MM.1S (cell line): ENCODE data around the gene TMEM178B.

Source experiments
- DNase-seq: peaks from one replicate; pipeline ENCODE4 v3.0.0-alpha.2; 2015
- H2AFZ ChIP-seq: fragments of 300-600 bp; sonication (generic); 2 replicates; pipeline ENCODE4 v1.6.0; 2016; ENCODE audit warnings: antibody characterized with exemption, low read length
- H3F3A ChIP-seq: fragments of 300-600 bp; sonication (generic); 2 replicates; pipeline ENCODE4 v1.6.1; 2016; ENCODE audit warnings: mild to moderate bottlenecking, antibody characterized with exemption, low read length, moderate library complexity, mixed read lengths; ENCODE audit not compliant: insufficient read depth
- H3K27ac ChIP-seq: fragments of 300-600 bp; sonication (generic); 2 replicates; pipeline ENCODE4 v1.5.1; 2016; ENCODE audit warnings: mild to moderate bottlenecking, low read length
- H3K27me3 ChIP-seq: fragments of 300-600 bp; sonication (generic); replicated peaks from 2 replicates; pipeline ENCODE4 v1.6.0; 2016; ENCODE audit warnings: low read length; ENCODE audit not compliant: insufficient read depth
- H3K36me3 ChIP-seq: fragments of 300-600 bp; sonication (generic); replicated peaks from 2 replicates; pipeline ENCODE4 v1.6.1; 2016; ENCODE audit warnings: mild to moderate bottlenecking, low read length, mixed read lengths; ENCODE audit not compliant: insufficient read depth
- H3K4me1 ChIP-seq: fragments of 300-600 bp; sonication (generic); 2 replicates; pipeline ENCODE4 v1.6.1; 2016; ENCODE audit warnings: low read length, mixed read lengths
- H3K4me2 ChIP-seq: fragments of 300-600 bp; sonication (generic); 2 replicates; pipeline ENCODE4 v1.6.0; 2016; ENCODE audit warnings: low read depth, low read length
- H3K4me3 ChIP-seq: fragments of 300-600 bp; sonication (generic); 2 replicates; pipeline ENCODE4 v1.5.1; 2016; ENCODE audit warnings: low read length, mixed read lengths
- H3K79me2 ChIP-seq: fragments of 300-600 bp; sonication (generic); 2 replicates; pipeline ENCODE4 v1.6.1; 2016; ENCODE audit warnings: mixed run types, low read length, mixed read lengths
- H3K9ac ChIP-seq: fragments of 300-600 bp; sonication (generic); 2 replicates; pipeline ENCODE4 v1.6.1; 2016; ENCODE audit warnings: low read length, mixed read lengths
- H3K9me2 ChIP-seq: fragments of 300-600 bp; sonication (generic); replicated peaks from 2 replicates; pipeline ENCODE4 v1.6.1; 2016; ENCODE audit warnings: mild to moderate bottlenecking, low read length, mixed read lengths; ENCODE audit not compliant: insufficient read depth
- H3K9me3 ChIP-seq: fragments of 300-600 bp; sonication (generic); replicated peaks from 2 replicates; pipeline ENCODE4 v1.6.1; 2016; ENCODE audit warnings: mild to moderate bottlenecking, low read length, mixed read lengths; ENCODE audit not compliant: insufficient read depth
- H4K20me1 ChIP-seq: fragments of 300-600 bp; sonication (generic); 2 replicates; pipeline ENCODE4 v1.6.1; 2016; ENCODE audit warnings: mild to moderate bottlenecking, low read length, moderate library complexity, mixed read lengths; ENCODE audit not compliant: insufficient read depth
- EZH2 ChIP-seq: fragments of 300-600 bp; sonication (generic); optimal IDR thresholded peaks from 2 replicates; pipeline ENCODE3; 2017; ENCODE audit warnings: low read depth, mild to moderate bottlenecking, antibody characterized with exemption, low read length, mixed read lengths
- EZH2phosphoT487 ChIP-seq: fragments of 300-600 bp; sonication (generic); IDR thresholded peaks from 2 replicates; pipeline ENCODE4 v1.6.1; 2018; ENCODE audit warnings: antibody characterized with exemption, low read length
- TF ChIP-seq, protein P1 (sequence below): fragments of 300-600 bp; sonication (generic); IDR thresholded peaks from 2 replicates; pipeline ENCODE4 v1.5.1; 2016; ENCODE audit warnings: antibody characterized with exemption, low read length, mixed read lengths

The TMEM178B gene

DNA sequence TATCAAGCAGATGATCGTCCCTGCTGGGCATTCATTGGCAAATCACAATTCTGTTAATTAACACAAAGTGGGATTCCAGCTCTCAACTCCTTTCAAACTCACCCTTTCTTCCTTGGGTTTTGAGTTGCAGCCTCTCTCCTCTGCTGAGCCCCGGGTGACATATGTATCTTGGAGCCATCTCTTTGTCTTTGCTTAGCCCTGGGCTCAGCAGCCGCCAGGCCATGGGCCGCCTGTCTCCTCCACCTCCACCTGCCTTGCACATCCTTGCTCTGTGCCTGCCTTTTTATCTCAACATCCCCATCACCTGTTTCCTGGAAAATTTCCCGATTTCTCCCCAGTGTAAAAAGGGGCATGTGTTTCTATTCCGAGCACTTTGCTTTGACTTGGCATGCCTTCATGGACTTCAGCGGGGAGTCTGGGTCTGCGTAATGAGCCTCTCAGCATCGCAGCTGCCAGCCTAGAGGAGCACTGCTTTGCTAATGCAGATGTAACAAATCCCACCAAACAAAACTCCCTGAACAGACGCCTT lies 336.0 kb downstream of the TMEM178B start:
- Histone ChIP-seq H3K4me3 (no peak overlapping the region), H3K27ac (no peak overlapping the region), H3F3A (no peaks in the 10 kb centered on the region), H3K9me3 (no peaks in the 10 kb centered on the region), H3K79me2 (no peaks in the 10 kb centered on the region), H3K9ac (no peak overlapping the region), H2AFZ (no peak overlapping the region), H3K4me2 (no peak overlapping the region), H3K9me2 (no peaks in the 10 kb centered on the region), H3K27me3 (no peaks in the 10 kb centered on the region), H3K4me1 (no peaks in the 10 kb centered on the region), H4K20me1 (no peaks in the 10 kb centered on the region), H3K36me3 (no peaks in the 10 kb centered on the region)
- no peak for TF ChIP-seq EZH2
- TF ChIP-seq, protein P1, sequence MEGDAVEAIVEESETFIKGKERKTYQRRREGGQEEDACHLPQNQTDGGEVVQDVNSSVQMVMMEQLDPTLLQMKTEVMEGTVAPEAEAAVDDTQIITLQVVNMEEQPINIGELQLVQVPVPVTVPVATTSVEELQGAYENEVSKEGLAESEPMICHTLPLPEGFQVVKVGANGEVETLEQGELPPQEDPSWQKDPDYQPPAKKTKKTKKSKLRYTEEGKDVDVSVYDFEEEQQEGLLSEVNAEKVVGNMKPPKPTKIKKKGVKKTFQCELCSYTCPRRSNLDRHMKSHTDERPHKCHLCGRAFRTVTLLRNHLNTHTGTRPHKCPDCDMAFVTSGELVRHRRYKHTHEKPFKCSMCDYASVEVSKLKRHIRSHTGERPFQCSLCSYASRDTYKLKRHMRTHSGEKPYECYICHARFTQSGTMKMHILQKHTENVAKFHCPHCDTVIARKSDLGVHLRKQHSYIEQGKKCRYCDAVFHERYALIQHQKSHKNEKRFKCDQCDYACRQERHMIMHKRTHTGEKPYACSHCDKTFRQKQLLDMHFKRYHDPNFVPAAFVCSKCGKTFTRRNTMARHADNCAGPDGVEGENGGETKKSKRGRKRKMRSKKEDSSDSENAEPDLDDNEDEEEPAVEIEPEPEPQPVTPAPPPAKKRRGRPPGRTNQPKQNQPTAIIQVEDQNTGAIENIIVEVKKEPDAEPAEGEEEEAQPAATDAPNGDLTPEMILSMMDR = no peak
- TF ChIP-seq EZH2phosphoT487 = no peak
- no peak for DNase-seq

DNA sequence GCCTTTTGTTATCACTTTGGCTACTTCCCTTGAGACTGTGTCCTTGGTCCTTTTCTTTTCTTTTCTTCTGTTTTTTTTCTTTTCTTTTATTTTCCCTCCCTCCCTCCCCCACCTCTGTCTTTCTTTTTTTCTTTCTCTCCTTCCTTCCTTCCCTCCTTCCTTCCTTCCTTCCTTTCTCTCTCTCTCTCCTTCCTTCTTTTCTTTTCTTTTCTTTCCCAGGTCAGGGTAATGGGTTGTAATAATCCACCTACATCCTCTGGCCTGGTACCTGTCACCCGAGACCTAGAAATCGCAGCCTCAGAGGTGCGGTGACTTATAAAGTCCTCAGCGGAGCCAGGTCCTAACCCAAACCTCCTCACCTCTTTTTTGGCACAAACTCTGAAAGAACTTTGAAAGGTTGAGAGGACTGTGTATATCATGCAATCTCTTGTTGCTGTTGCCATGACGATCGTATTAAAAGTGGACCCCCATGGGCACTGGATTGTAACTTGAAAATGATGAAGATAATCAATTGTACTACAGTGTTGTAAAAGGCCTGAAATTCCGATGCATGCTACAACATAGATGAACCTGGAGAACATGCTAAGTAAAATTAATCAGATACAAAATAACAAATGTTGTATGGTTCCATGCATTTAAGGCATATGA lies 336.6 kb downstream of the TMEM178B start:
- H3K27ac ChIP-seq = no peak overlapping the region
- no peaks in the 10 kb centered on the region for H4K20me1 ChIP-seq
- DNase-seq = no peak
- H3K4me1 ChIP-seq = no peaks in the 10 kb centered on the region
- no peak overlapping the region for H3K4me3 ChIP-seq
- H3K27me3 ChIP-seq = no peaks in the 10 kb centered on the region
- TF ChIP-seq, protein P1 = no peak
- no peak for TF ChIP-seq EZH2
- TF ChIP-seq EZH2phosphoT487 = no peak
- no peak overlapping the region for H2AFZ ChIP-seq
- H3K9ac ChIP-seq = no peak overlapping the region
- H3K9me3 ChIP-seq = no peaks in the 10 kb centered on the region
- H3K9me2 ChIP-seq = no peaks in the 10 kb centered on the region
- no peaks in the 10 kb centered on the region for H3K79me2 ChIP-seq
- no peak overlapping the region for H3K4me2 ChIP-seq
- H3K36me3 ChIP-seq = no peaks in the 10 kb centered on the region
- no peaks in the 10 kb centered on the region for H3F3A ChIP-seq

DNA sequence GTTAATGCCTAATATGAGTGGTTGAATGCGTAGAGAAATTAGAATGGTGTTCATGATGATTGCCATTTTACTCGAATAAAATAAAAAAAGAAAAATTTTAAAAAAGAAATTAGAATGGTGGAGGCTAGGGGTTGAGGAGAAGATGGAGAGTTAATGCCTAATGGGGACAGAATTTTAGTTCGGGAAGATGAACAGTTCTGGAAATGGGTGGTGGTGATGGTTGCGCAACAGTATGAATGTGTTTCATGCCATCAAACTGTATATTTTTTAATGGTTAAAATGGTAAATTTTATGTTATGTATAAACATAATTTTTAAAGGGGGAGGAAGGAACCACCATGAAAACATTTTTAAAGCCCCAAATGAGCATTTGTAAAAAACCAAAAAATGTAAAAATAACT lies 337.3 kb downstream of the TMEM178B start:
- no peaks in the 10 kb centered on the region for H3K9me3 ChIP-seq
- TF ChIP-seq, protein P1 = no peak
- TF ChIP-seq EZH2 (no peak), EZH2phosphoT487 (no peak)
- no peak overlapping the region for H3K9ac ChIP-seq
- no peaks in the 10 kb centered on the region for H3K79me2 ChIP-seq
- no peak overlapping the region for H3K27ac ChIP-seq
- no peaks in the 10 kb centered on the region for H3K4me1 ChIP-seq
- H3K36me3 ChIP-seq = no peaks in the 10 kb centered on the region
- no peak overlapping the region for H3K4me2 ChIP-seq
- no peaks in the 10 kb centered on the region for H3K27me3 ChIP-seq
- no peaks in the 10 kb centered on the region for H3K9me2 ChIP-seq
- H2AFZ ChIP-seq = no peak overlapping the region
- no peak for DNase-seq
- no peaks in the 10 kb centered on the region for H4K20me1 ChIP-seq
- no peak overlapping the region for H3K4me3 ChIP-seq
- no peaks in the 10 kb centered on the region for H3F3A ChIP-seq
